ENCODE data around the gene NUMB. TPM values are rescaled to one million over a fixed set of nuclear protein-coding genes. Genes with fewer than 3 reads are reported as not detected.

The NUMB gene
- total RNA-seq, 1 donor from 2014 or later, result 18.2 TPM

DNA sequence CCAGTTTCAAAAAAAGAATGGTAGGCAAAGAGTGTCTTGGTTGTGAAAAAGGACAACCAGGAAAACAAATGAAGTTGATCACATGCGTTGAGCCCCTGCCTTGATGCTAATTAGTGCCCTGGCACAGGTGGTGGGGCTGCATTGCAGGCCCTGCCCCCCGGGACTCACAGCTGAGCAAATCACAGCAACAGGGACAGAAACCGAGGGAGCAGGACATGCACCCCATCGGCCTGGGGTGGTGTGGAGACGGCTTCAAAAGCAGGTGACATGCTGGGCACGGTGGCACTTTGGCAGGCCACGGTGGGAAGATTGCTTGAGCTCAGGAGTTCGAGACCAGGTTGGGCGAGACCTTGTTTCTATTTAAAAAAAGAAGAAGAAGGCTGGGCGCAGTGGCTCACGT is 222.2 kb downstream of the NUMB start:
- H3K36me3 ChIP-seq (ENCODE audit: control insufficient read depth, insufficient read depth, low read length), result no peaks in the 10 kb centered on the region
- no peak overlapping the region for H3K4me3 ChIP-seq (ENCODE audit: low read depth, low read length)
- DNase-seq (ENCODE audit: low read depth) (no peak), FAIRE-seq (no peak)
- no peak for TF ChIP-seq CTCF (IDR thresholded peaks at IDR 0.05; ENCODE audit: insufficient read depth, low read length, severe bottlenecking)
- H3K27me3 ChIP-seq (ENCODE audit: control insufficient read depth, insufficient read depth, low read length), result peaks cover 14% of the 10 kb centered on the region

- H3K27me3 ChIP-seq (ENCODE audit: control insufficient read depth, insufficient read depth, low read length), result peaks cover 14% of the 10 kb centered on the region
- no peak for FAIRE-seq
These were observed 222.7 kb downstream of the NUMB start for GRCh38 chr14:73235531-73236155.

GRCh38 chr14:73234586-73235394 is 223.6 kb downstream of the NUMB start:
- DNase-seq (ENCODE audit: low read depth) (no peak), FAIRE-seq (no peak)
- TF ChIP-seq CTCF (IDR thresholded peaks at IDR 0.05; ENCODE audit: insufficient read depth, low read length, severe bottlenecking), result no peak
- H3K4me3 ChIP-seq (ENCODE audit: low read depth, low read length), result no peak overlapping the region
- peaks cover 12% of the 10 kb centered on the region for H3K27me3 ChIP-seq (ENCODE audit: control insufficient read depth, insufficient read depth, low read length)
- no peaks in the 10 kb centered on the region for H3K36me3 ChIP-seq (ENCODE audit: control insufficient read depth, insufficient read depth, low read length)

More at GRCh38 chr14:73235531-73236155, 222.7 kb downstream of the NUMB start:
- no peak for TF ChIP-seq CTCF (IDR thresholded peaks at IDR 0.05; ENCODE audit: insufficient read depth, low read length, severe bottlenecking)
- DNase-seq (ENCODE audit: low read depth), result no peak
- Histone ChIP-seq H3K36me3 (ENCODE audit: control insufficient read depth, insufficient read depth, low read length) (no peaks in the 10 kb centered on the region), H3K4me3 (ENCODE audit: low read depth, low read length) (no peak overlapping the region)

DNA sequence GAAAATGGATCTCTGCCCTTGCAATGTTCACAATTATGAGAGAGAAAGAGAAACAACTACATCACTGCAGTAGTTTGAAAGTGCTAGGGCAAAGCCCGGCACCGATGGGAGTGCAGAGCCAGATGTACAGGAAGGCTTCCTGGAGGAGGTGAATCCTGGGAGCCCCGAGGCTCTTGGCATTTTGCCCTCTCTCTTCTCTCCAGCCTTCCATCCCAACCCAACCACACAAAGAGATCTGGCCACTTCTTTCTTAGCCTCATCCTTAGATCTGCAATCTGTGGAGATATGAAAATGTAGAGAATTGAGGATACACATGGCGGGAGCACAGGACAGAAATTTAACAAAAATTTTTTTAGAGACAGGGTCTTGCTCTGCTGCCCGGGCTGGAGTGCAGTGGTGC is 224.3 kb downstream of the NUMB start:
- no peak for TF ChIP-seq CTCF (IDR thresholded peaks at IDR 0.05; ENCODE audit: insufficient read depth, low read length, severe bottlenecking)
- no peak for FAIRE-seq
- no peak overlapping the region for H3K4me3 ChIP-seq (ENCODE audit: low read depth, low read length)
- H3K27me3 ChIP-seq (ENCODE audit: control insufficient read depth, insufficient read depth, low read length), result peaks cover 12% of the 10 kb centered on the region
- H3K36me3 ChIP-seq (ENCODE audit: control insufficient read depth, insufficient read depth, low read length), result no peaks in the 10 kb centered on the region
- no peak for DNase-seq (ENCODE audit: low read depth)

DNA sequence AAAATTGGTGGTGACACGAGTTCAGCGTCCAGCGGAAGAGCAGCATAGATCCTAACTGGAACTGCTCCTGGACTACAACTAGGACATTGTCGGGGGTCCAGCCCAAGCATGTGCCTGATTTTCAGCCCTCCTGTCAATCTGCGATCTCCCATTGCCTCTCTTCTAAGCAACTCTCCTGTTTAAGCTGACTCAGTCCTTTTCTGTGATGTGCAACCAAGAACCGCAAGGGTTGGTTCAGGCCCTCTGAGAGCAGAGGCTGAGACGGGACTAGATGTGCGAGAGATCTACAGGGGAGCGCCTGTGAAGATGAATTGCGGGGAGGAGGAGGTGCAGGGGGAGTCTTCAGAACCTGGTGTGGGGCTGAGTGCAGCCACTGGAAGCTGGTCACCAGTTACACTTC is 224.8 kb downstream of the NUMB start:
- DNase-seq (ENCODE audit: low read depth) (no peak), FAIRE-seq (peak; percentile 75)
- Histone ChIP-seq H3K27me3 (ENCODE audit: control insufficient read depth, insufficient read depth, low read length) (peaks cover 12% of the 10 kb centered on the region), H3K36me3 (ENCODE audit: control insufficient read depth, insufficient read depth, low read length) (no peaks in the 10 kb centered on the region), H3K4me3 (ENCODE audit: low read depth, low read length) (no peak overlapping the region)
- no peak for TF ChIP-seq CTCF (IDR thresholded peaks at IDR 0.05; ENCODE audit: insufficient read depth, low read length, severe bottlenecking)
